ENCODE data around the gene RCOR1.

The RCOR1 gene
- long read RNA-seq, partial matches to known transcripts, result 2 of 14 reads
- long read RNA-seq, other reads (novel, unspliced or antisense), result 12 of 14 reads

- Histone ChIP-seq H3K27me3 (ENCODE audit: insufficient read depth, poor library complexity, severe bottlenecking) (no peaks in the 10 kb centered on the region), H3K4me3 (replicated peaks; ENCODE audit: insufficient read depth, low read length) (peak within 1 kb of the TSS; percentile 93), H3K27ac (replicated peaks) (peak within 1 kb of the TSS; percentile 100)
- TF ChIP-seq POLR2AphosphoS5 (IDR thresholded peaks at IDR 0.05; ENCODE audit: low read depth) (peak; percentile 87), CTCF (IDR thresholded peaks at IDR 0.05; ENCODE audit: insufficient read depth, low read length) (no peak), REST (IDR thresholded peaks at IDR 0.05; ENCODE audit: insufficient replicate concordance, low read depth) (peak; percentile 53), GABPA (IDR thresholded peaks at IDR 0.05; ENCODE audit: low read depth) (no peak)
- peak; percentile 92 to 97 for DNase-seq (ENCODE audit: low read depth in 1 of 2, low spot score in 1 of 2)
Measured at GRCh38 chr14:102591944-102592762, at the start of gene RCOR1. RCOR1 (plus strand) TSS chr14:102592649; CDS start chr14:102592887, 238 bp downstream.

DNA sequence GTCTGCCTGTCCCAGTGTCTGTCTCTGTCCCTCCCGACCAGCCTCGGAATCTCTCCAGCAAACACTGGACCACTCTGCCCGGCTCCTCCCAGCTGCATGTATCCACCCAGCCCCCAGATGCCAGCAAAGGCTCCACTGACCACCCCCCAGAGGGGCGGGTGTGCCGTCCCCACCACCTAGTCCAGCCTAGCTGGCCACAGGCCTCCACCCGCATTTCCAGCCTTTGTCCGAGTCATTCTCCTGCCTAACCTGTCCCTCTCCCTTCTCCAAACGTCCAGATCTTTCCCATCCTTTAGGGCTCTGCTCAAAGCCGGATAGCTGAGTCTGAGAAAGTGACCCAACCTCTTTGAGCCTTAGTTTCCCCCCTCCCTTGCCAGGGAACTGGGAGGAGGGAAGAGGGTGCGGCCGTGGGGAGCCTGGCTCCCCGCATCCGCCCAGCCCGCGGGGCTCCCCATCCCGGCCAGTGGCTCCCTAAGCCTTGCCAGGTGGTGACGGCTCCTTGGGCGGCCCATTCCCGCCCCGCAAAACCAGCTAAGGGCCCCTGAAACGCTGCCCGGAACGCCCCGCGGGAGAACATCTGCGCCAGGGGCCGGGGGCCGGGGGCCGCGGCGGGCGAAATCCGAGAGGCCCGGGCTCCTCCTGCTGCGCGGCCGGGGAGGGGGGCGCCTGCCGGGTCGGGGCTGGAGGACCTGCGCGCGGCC is 48.3 kb upstream of the RCOR1 start:
- no peak for DNase-seq (ENCODE audit: low read depth in 1 of 2, low spot score in 1 of 2)
- Histone ChIP-seq H3K27ac (replicated peaks) (no peak overlapping the region), H3K27me3 (ENCODE audit: insufficient read depth, poor library complexity, severe bottlenecking) (peaks cover 28% of the 10 kb centered on the region), H3K4me3 (replicated peaks; ENCODE audit: insufficient read depth, low read length) (no peak overlapping the region)
- TF ChIP-seq CTCF (IDR thresholded peaks at IDR 0.05; ENCODE audit: insufficient read depth, low read length), result no peak
- TF ChIP-seq GABPA (IDR thresholded peaks at IDR 0.05; ENCODE audit: low read depth), result no peak
- TF ChIP-seq REST (IDR thresholded peaks at IDR 0.05; ENCODE audit: insufficient replicate concordance, low read depth), result no peak
- TF ChIP-seq SPI1 (IDR thresholded peaks at IDR 0.05; ENCODE audit: borderline replicate concordance, low read depth), result no peak
- no peak for TF ChIP-seq POLR2AphosphoS5 (IDR thresholded peaks at IDR 0.05; ENCODE audit: low read depth)

DNA sequence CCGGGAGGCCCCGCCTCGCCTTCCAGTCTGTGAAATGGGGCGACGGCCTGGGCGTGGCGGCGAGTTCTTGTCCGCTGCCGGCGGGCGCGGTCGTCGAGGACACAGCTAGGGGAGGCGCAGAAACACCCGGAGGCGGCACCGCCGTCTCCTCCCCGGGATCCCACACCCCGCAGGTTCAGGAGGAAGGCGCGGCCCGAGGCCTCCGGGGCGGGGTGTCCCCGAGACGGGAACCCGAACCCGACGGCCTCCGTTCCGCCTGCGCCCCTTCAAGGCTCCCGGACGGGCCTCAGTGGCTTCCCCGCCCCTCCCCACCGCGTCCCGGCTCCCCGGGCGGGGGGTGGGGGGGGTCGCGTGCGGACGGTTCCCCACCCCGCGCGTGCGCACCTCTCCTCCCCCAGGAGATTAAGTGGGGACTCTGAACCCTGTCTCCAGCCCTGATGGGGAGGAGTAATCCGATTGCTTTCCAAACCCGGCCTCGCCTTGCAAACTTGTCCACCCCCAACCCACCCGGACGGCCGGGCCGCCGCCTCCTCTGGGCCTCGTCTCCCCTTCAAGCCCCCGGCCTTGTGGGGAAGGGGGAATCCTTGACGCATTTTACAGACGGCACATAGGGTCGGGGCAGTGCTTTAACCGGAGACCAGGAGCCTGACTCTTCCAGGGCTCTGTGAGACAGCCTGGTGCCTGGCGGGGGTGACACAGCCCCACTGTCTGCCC is 47.5 kb upstream of the RCOR1 start:
- Histone ChIP-seq H3K27ac (replicated peaks) (no peak overlapping the region), H3K27me3 (ENCODE audit: insufficient read depth, poor library complexity, severe bottlenecking) (peaks cover 28% of the 10 kb centered on the region), H3K4me3 (replicated peaks; ENCODE audit: insufficient read depth, low read length) (no peak overlapping the region)
- TF ChIP-seq POLR2AphosphoS5 (IDR thresholded peaks at IDR 0.05; ENCODE audit: low read depth), result no peak
- TF ChIP-seq REST (IDR thresholded peaks at IDR 0.05; ENCODE audit: insufficient replicate concordance, low read depth), result no peak
- no peak for TF ChIP-seq CTCF (IDR thresholded peaks at IDR 0.05; ENCODE audit: insufficient read depth, low read length)
- TF ChIP-seq GABPA (IDR thresholded peaks at IDR 0.05; ENCODE audit: low read depth), result no peak
- no peak for TF ChIP-seq SPI1 (IDR thresholded peaks at IDR 0.05; ENCODE audit: borderline replicate concordance, low read depth)
- DNase-seq (ENCODE audit: low read depth in 1 of 2, low spot score in 1 of 2), result no peak

All from HL-60 (cell line).